ENCODE data around the gene COX4I1. TPM values are rescaled to one million over a fixed set of nuclear protein-coding genes. Genes with fewer than 3 reads are reported as not detected.
"Not testable (repeated sequence)": the region's sequence is repeated elsewhere in the genome, so short reads cannot be mapped to it uniquely, and the experiment has no call there.

The COX4I1 gene
- total RNA-seq, 1 experiment from 2014 or later, result 839 TPM

DNA sequence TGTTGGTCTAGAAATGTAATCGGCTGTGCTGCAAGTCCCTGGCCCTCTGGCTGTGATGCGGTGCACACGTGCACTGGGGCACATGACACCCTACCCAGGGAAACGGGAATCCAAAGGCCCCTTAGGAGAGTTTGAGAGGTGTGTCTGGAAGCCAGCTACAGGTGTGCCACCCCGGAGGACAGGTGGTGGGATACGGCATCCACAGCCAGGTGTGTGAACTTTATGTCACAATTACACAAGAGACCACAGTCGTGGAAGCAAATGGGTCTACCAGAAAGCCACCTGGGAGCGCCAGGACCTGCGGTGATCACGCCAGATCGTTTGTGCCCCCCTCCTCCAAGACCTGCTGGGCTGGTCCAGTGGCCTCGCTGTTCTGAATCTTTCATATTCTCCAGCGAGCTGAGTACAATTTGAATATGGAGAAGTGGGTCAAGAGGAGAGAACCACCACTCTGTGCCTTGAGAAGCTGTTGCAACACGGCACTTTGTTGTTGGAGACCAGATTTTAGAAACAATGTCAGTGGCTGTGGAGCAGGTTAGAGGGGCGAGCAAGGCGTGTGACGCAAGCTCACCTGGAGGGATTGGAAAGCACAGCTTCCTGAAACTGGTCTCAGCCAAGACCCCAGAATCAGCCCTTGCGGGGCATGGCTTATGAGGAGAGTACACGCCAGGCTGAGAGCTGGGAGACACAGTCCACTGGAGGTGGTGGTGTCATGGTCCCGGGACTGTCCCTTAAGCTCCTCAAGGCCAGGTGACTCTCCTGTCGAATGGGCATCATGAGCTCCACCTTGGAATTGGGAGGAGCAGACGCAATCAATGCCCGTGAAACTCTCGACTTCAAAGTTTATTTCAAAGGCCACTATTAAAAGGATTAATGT, 37.4 kb downstream of the COX4I1 start:
- DNase-seq (ENCODE audit: low read depth, low spot score) (no peak), ATAC-seq (no peak)
- TF ChIP-seq SP1 (IDR thresholded peaks at IDR 0.05; ENCODE audit: low read depth) (no peak), POLR2AphosphoS5 (IDR thresholded peaks at IDR 0.05; ENCODE audit: low read depth, low read length) (no peak), ZNF274 (IDR thresholded peaks at IDR 0.05; ENCODE audit: low read depth, low read length) (no peak), JUND (IDR thresholded peaks at IDR 0.05) (no peak)
- TF ChIP-seq, protein P1, sequence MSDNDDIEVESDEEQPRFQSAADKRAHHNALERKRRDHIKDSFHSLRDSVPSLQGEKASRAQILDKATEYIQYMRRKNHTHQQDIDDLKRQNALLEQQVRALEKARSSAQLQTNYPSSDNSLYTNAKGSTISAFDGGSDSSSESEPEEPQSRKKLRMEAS (IDR thresholded peaks at IDR 0.05), result no peak
- Histone ChIP-seq H3K27ac (ENCODE audit: low read depth, low read length) (no peak overlapping the region), H3K4me2 (ENCODE audit: low read length) (no peak overlapping the region), H4K20me1 (ENCODE audit: insufficient read depth) (no peaks in the 10 kb centered on the region), H3K9me3 (ENCODE audit: control insufficient read depth in 1 of 2, insufficient read depth in 1 of 2, low read depth in 1 of 2, low read length in 2 of 2) (no peaks in the 10 kb centered on the region; a peak in 1 of 4 replicates), H3K4me3 (replicated peaks in 1 of 2; ENCODE audit: low read depth in 1 of 2, low read length in 2 of 2) (no peak overlapping the region), H3K4me1 (ENCODE audit: control insufficient read depth in 1 of 2, insufficient read depth in 2 of 2, low read length in 2 of 2) (no peaks in the 10 kb centered on the region), H3K27me3 (ENCODE audit: insufficient read depth, low read length) (peaks cover 32% of the 10 kb centered on the region), H2AFZ (ENCODE audit: low read depth, low read length, poor library complexity, severe bottlenecking) (no peak overlapping the region), H3K36me3 (ENCODE audit: control insufficient read depth in 1 of 2, insufficient read depth in 2 of 2, low read length in 2 of 2) (no peaks in the 10 kb centered on the region), H3K9me2 (ENCODE audit: insufficient read depth) (no peaks in the 10 kb centered on the region), H3K79me2 (ENCODE audit: insufficient read depth, low read length) (no peaks in the 10 kb centered on the region), H3K9ac (ENCODE audit: low read length) (no peak overlapping the region)
- no TSS peak for BruUV-seq (replicated peaks)
- intact Hi-C loops (cut with micrococcal nuclease), result no loop called here
- RAD21 ChIA-PET (ENCODE audit: low non-redundant PET in 1 of 2, low total read pairs in 2 of 2, uncharacterized antibody in 2 of 2, unreplicated experiment in 2 of 2), result no interaction called here
- CTCF ChIA-PET, result no interaction called here
- POLR2A ChIA-PET, result no interaction called here

DNA sequence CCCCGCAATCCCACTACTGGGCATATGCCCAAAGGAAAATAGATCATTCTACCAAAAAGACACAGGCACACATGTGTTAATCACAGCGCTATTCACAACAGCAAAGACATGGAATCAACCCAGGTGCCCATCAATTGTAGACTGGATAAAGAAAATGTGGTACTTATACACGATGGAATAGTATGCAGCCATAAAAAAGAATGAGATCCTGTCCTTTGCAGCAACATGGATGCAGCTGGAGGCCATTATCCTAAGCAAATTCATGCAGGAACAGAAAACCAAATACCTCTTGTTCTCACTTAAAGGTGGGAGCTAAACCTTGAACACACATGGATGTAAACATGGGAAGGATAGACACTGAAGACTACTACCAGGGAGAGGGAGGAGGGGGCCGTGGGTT, 38.2 kb downstream of the COX4I1 start:
- H3K4me2 ChIP-seq (ENCODE audit: low read length); H3K27ac ChIP-seq (ENCODE audit: low read depth, low read length); H3K4me1 ChIP-seq (ENCODE audit: control insufficient read depth in 1 of 2, insufficient read depth in 2 of 2, low read length in 2 of 2); H2AFZ ChIP-seq (ENCODE audit: low read depth, low read length, poor library complexity, severe bottlenecking); H3K79me2 ChIP-seq (ENCODE audit: insufficient read depth, low read length); H3K9me2 ChIP-seq (ENCODE audit: insufficient read depth); H3K36me3 ChIP-seq (ENCODE audit: control insufficient read depth in 1 of 2, insufficient read depth in 2 of 2, low read length in 2 of 2); RAD21 ChIA-PET (ENCODE audit: low non-redundant PET in 1 of 2, low total read pairs in 2 of 2, uncharacterized antibody in 2 of 2, unreplicated experiment in 2 of 2); H3K9ac ChIP-seq (ENCODE audit: low read length); DNase-seq (ENCODE audit: low read depth, low spot score); ATAC-seq; H3K9me3 ChIP-seq (ENCODE audit: control insufficient read depth in 1 of 2, insufficient read depth in 1 of 2, low read depth in 1 of 2, low read length in 2 of 2); intact Hi-C loops (cut with micrococcal nuclease); POLR2A ChIA-PET; H3K4me3 ChIP-seq (replicated peaks in 1 of 2; ENCODE audit: low read depth in 1 of 2, low read length in 2 of 2); BruUV-seq (replicated peaks); CTCF ChIA-PET; H4K20me1 ChIP-seq (ENCODE audit: insufficient read depth): not testable (repeated sequence)
- H3K27me3 ChIP-seq (ENCODE audit: insufficient read depth, low read length), result peaks cover 32% of the 10 kb centered on the region

Measured in HCT116 (cell line).